GM18951 (cell line): ENCODE measurements around the gene ABCC5.
"Not testable (repeated sequence)": the region's sequence is repeated elsewhere in the genome, so short reads cannot be mapped to it uniquely, and the experiment has no call there.

Experiments used
- POLR2A ChIP-seq: IDR thresholded peaks from 4 replicates; pipeline ENCODE4 v1.6.1; 2011; ENCODE audit warnings: mild to moderate bottlenecking; ENCODE audit not compliant: insufficient read length, insufficient read depth; ENCODE audit errors: extremely low read depth
- in situ Hi-C: fragments of 300-500 bp; cut with MboI; formaldehyde crosslinking; loops from one replicate; pipeline ENCODE4 v1.12.0; 2022; ENCODE audit warnings: low sequenced_read_pairs, mixed read lengths, inconsistent platforms; ENCODE audit not compliant: unreplicated experiment

Gene ABCC5

GRCh38 chr3:184017672-184018423 is at the start of gene ABCC5:
TSS of gene ABCC5 (minus strand) at chr3:184017884. CDS start at chr3:184014392, 3,492 bp downstream.
- in situ Hi-C loops = loop anchor here (10.0 kb wide), 1 partner anchor 123 kb away; no protein-coding TSS in a partner anchor

GRCh38 chr3:184066211-184066610 is 48.5 kb upstream of the ABCC5 start:
- no peak for TF ChIP-seq POLR2A
- in situ Hi-C loops = no loop called here

More at GRCh38 chr3:184017672-184018423, at the start of gene ABCC5:
- TF ChIP-seq POLR2A = peak; percentile 66

GRCh38 chr3:184062637-184063036 is 45.0 kb upstream of the ABCC5 start:
- in situ Hi-C loops = no loop called here
- no peak for TF ChIP-seq POLR2A

- TF ChIP-seq POLR2A = no peak
- in situ Hi-C loops = no loop called here
Observed at GRCh38 chr3:184059424-184059823, 41.7 kb upstream of the ABCC5 start.

GRCh38 chr3:184058029-184058428 is 40.3 kb upstream of the ABCC5 start:
- no peak for TF ChIP-seq POLR2A
- in situ Hi-C loops = no loop called here

- TF ChIP-seq POLR2A = no peak
- in situ Hi-C loops = no loop called here
Observed at GRCh38 chr3:184052767-184053166, 35.1 kb upstream of the ABCC5 start, which contains the start of gene HTR3C. TSS of gene HTR3C (plus strand) at chr3:184053047. CDS start at chr3:184053081, 34 bp downstream.

- no peak for TF ChIP-seq POLR2A
- in situ Hi-C loops = no loop called here
Observed at GRCh38 chr3:184050217-184050847, 32.6 kb upstream of the ABCC5 start.

- no peak for TF ChIP-seq POLR2A
- in situ Hi-C loops = no loop called here
Observed at GRCh38 chr3:184045995-184046394, 28.3 kb upstream of the ABCC5 start.

GRCh38 chr3:184042617-184043016 is 24.9 kb upstream of the ABCC5 start:
- in situ Hi-C loops = no loop called here
- TF ChIP-seq POLR2A = no peak

GRCh38 chr3:184040010-184040409 is 22.3 kb upstream of the ABCC5 start:
- no peak for TF ChIP-seq POLR2A
- in situ Hi-C loops = no loop called here

GRCh38 chr3:184039414-184039813 is 21.7 kb upstream of the ABCC5 start:
- no peak for TF ChIP-seq POLR2A
- in situ Hi-C loops = no loop called here

GRCh38 chr3:184038307-184038706 is 20.6 kb upstream of the ABCC5 start:
- in situ Hi-C loops = not testable (repeated sequence)

GRCh38 chr3:184037816-184038215 is 20.1 kb upstream of the ABCC5 start:
- no peak for TF ChIP-seq POLR2A

GRCh38 chr3:184031187-184031792 is 13.6 kb upstream of the ABCC5 start, which contains the start of gene HTR3D:
TSS of gene HTR3D (plus strand) at chr3:184031742. CDS start at chr3:184031742, 0 bp downstream.
- no peak for TF ChIP-seq POLR2A
- in situ Hi-C loops = no loop called here

More at GRCh38 chr3:184037816-184038215, 20.1 kb upstream of the ABCC5 start:
- in situ Hi-C loops = no loop called here
